ENCODE data around the gene MIGA1. TPM values are rescaled to one million over a fixed set of nuclear protein-coding genes. Genes with fewer than 3 reads are reported as not detected.

The MIGA1 gene
- total and polyA plus RNA-seq, 2 of the 13 experiments (the other 11 are each of a cell fraction or from before 2014, with no cell fraction given) = 3.8 to 6.6 TPM

- peak; percentile 88 for TF ChIP-seq ZNF142 (CRISPR knock-in tag; IDR thresholded peaks at IDR 0.05)
- TF ChIP-seq RARG (CRISPR knock-in tag; IDR thresholded peaks at IDR 0.05; ENCODE audit: low read depth) = 0 out of 2 replicates have a peak, but pooled peaks have one; percentile 55
- no peak for TF ChIP-seq NONO (IDR thresholded peaks at IDR 0.05)
- 0 out of 2 replicates have a peak, but pooled peaks have one; percentile 42 for TF ChIP-seq NONO (CRISPR knock-in tag; conservative IDR thresholded peaks at IDR 0.05)
- TF ChIP-seq EHMT2 (IDR thresholded peaks at IDR 0.05; ENCODE audit: borderline replicate concordance, low read depth, low read length) = no peak
- no peak for TF ChIP-seq ZNF770 (CRISPR knock-in tag; IDR thresholded peaks at IDR 0.05)
- peak; percentile 55; the same call in 1 of the 2 replicates for TF ChIP-seq SALL1 (CRISPR knock-in tag; IDR thresholded peaks at IDR 0.05)
- no peak for TF ChIP-seq ZFP36 (IDR thresholded peaks at IDR 0.05; ENCODE audit: borderline replicate concordance, low read depth, low read length, partially characterized antibody)
- peak; percentile 91 for TF ChIP-seq ZNF563 (CRISPR knock-in tag; IDR thresholded peaks at IDR 0.05)
- TF ChIP-seq POLR2G (IDR thresholded peaks at IDR 0.05; ENCODE audit: low read depth, low read length) = peak; percentile 92
- no peak for TF ChIP-seq MATR3 (CRISPR knock-in tag; IDR thresholded peaks at IDR 0.05)
- no peak for TF ChIP-seq THYN1 (CRISPR knock-in tag; IDR thresholded peaks at IDR 0.05; ENCODE audit: borderline replicate concordance, low read depth)
- no peak for TF ChIP-seq KAT2B (IDR thresholded peaks at IDR 0.05; ENCODE audit: borderline replicate concordance, low read depth, low read length)
- no peak for TF ChIP-seq ZBTB2 (CRISPR knock-in tag; IDR thresholded peaks at IDR 0.05; ENCODE audit: low read depth)
- no peak for TF ChIP-seq PITX1 (CRISPR knock-in tag; IDR thresholded peaks at IDR 0.05)
- peak; percentile 81; the same call in 1 of the 2 replicates for TF ChIP-seq BCL3 (CRISPR knock-in tag; IDR thresholded peaks at IDR 0.05)
Measured at GRCh38 chr1:77759071-77760028, 20.1 kb upstream of the MIGA1 start, which contains the start of gene USP33 (continued).

All from HepG2 (cell line).